Astrocyte of the spinal cord (primary cell): ENCODE measurements around the gene TRIO.

Experiments used
- DNase-seq: peaks from one replicate; pipeline ENCODE4 v3.0.0; 2011; ENCODE audit warnings: low read depth, low spot score
- H3K4me3 ChIP-seq: 2 replicates; pipeline ENCODE4 v1.5.1; 2011; ENCODE audit warnings: low read depth, mild to moderate bottlenecking, low read length, moderate library complexity
- in situ Hi-C: cut with HindIII; loops from 2 replicates; pipeline ENCODE4 v1.10.0; 2017; ENCODE audit warnings: low sequenced_read_pairs
- TF ChIP-seq, protein P1 (sequence below): IDR thresholded peaks from 2 replicates; pipeline ENCODE4 v1.5.1; 2012; ENCODE audit warnings: low read depth, mild to moderate bottlenecking, low read length, inconsistent platforms

TRIO gene

DNA sequence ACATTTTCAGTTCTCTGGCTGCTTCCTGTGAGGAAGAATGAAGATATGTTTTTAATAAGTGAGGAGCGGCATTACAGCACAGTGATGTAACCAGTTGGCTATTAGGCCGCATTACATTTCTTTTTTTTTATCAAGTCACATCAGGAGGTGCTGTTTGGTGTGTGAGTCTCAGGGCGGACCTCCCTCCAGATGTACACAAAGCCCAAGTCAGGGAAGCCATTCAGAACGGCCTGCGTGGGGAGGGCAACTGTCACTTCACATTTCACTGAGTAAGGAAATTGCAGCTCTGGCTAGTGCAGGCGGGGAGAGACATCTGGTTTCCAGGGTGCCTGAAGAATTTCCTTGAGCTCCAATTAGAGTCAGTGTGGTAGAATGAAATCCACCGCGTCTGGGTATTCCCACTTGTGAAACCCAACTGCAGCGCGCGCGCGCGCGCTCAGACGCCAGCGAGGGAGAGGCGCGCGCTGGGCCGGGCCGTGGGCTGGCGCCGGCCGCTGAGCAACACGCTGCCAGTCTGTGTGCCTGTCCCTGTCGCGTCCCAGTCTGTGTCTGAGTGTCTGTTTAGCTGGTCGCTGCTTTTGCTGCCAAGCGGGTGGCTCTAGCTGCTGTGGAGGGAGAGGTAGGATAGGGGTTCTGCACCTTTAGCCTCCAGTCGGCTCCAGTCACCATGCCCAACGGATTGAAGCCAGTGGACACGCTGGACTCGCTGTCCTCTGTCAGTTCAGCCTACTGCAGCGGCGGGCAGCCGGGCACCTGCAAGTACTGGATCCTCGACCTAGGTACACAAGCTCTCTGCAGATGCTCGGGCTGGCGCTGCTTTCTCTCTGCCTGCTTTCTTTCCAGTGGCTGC is 297.7 kb downstream of the TRIO start:
- peak overlapping the region; percentile 81 for H3K4me3 ChIP-seq
- peak; percentile 96 for DNase-seq
- in situ Hi-C loops: no loop called here
- TF ChIP-seq, protein P1, sequence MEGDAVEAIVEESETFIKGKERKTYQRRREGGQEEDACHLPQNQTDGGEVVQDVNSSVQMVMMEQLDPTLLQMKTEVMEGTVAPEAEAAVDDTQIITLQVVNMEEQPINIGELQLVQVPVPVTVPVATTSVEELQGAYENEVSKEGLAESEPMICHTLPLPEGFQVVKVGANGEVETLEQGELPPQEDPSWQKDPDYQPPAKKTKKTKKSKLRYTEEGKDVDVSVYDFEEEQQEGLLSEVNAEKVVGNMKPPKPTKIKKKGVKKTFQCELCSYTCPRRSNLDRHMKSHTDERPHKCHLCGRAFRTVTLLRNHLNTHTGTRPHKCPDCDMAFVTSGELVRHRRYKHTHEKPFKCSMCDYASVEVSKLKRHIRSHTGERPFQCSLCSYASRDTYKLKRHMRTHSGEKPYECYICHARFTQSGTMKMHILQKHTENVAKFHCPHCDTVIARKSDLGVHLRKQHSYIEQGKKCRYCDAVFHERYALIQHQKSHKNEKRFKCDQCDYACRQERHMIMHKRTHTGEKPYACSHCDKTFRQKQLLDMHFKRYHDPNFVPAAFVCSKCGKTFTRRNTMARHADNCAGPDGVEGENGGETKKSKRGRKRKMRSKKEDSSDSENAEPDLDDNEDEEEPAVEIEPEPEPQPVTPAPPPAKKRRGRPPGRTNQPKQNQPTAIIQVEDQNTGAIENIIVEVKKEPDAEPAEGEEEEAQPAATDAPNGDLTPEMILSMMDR: no peak

DNA sequence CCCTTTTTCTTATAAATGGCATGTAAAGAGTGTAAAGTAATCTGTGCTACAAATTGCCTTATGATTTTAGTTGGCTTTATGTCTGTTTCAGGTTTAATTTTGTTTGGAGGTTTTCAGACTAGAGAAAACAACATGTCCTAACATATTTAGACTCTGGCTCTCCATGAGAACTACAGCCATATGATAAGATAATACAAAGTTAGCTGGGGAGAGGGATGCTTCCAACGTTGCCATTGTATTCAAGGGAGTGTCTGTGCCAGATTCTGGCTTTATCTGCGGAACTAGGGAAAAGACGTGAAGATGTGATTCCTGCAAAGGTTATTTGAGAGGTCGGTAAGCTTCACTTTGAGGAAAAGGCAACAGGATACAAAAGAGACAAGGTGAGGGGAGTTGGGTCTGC is 298.5 kb downstream of the TRIO start:
- DNase-seq: no peak
- H3K4me3 ChIP-seq: peak overlapping the region; percentile 81
- TF ChIP-seq, protein P1: no peak
- in situ Hi-C loops: no loop called here

DNA sequence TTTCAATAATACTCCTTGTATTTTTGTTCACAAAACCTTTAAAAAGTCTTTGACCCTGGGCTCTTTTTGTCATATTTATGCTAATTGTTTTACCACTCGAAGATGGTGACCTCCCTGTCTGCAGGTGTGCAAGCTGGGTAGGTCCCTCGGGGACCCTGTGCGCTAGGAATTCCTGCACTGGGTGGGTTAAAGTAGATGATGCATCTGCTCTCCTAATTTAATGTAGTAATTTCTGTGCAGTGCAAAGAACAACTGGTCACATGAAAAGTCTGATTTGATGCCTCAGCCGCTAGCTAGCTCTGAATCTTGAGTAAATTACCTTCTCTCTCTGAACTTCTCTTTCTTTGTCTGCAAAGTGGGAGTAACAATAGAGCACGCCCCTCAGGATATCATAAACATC is 299.4 kb downstream of the TRIO start:
- in situ Hi-C loops: no loop called here
- H3K4me3 ChIP-seq: peak overlapping the region; percentile 81
- DNase-seq: no peak
- TF ChIP-seq, protein P1: no peak

DNA sequence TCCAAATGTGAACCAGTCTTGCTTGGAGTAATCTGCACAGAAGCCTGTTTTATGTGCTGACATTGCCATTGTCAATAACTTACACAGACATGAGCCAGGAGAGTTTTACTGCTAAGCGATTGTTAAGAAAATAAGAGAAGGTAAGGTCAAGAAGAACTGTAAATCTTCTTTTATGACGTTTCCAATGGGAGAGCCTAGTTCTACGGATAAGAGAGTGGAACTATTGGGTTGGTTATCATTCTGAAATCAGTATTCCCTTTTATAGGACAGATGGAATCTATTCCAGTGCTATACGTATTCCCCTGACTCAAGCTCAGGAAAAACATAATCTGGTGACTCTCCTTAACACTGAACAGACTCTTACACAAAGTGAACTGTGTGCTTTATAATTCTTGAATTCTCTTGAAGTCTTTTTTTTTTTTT is 300.5 kb downstream of the TRIO start:
- DNase-seq: no peak
- in situ Hi-C loops: no loop called here
- H3K4me3 ChIP-seq: peak overlapping the region; percentile 81
- TF ChIP-seq, protein P1: no peak

DNA sequence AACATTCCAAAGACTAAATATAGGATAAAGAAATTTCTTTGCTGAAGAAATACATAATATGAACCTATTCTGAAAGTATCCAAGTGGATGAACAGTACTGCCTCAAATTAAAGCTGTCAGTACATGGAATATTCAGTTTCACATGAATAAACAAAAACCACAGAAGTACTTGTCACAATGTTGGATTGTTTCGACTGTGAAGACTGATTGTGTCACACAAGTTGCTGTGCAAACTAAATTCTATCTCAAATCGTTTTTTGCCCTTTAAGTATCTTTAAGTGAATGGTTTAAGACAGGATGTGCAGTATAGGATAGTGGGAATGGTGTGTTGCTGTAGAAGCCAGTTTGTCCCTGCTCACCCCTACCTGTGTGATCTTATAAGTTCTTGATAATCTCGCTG is 301.0 kb downstream of the TRIO start:
- H3K4me3 ChIP-seq: peak overlapping the region; percentile 81
- TF ChIP-seq, protein P1: no peak
- in situ Hi-C loops: no loop called here
- no peak for DNase-seq

DNA sequence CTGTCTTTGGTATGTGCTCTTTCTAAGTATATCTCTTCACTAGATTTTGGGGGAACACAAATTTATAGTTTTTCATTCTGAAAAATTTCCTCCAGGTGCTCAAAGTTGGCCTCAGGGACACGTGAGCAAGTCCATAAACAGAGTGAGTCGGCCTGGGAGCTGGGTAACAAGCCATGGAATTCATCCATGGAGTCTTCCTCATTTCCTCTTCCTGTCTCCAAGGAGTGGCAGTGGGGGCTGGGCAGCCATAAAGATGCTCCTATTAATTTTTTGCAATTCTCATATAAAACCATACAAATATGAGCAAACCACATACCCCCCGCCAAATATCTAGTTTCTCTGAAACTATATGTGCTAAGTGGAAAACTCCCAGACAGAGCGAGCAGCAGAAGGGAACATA is 301.9 kb downstream of the TRIO start:
- TF ChIP-seq, protein P1: no peak
- no peak for DNase-seq
- in situ Hi-C loops: no loop called here
- H3K4me3 ChIP-seq: peak overlapping the region; percentile 81
